ENCODE data around the gene VCPKMT.

GRCh38 chr14:50116966-50117365 lies 594 bp upstream of the VCPKMT start:
- no peak for TF ChIP-seq CTCF (IDR thresholded peaks at IDR 0.05)
- TF ChIP-seq POLR2A (IDR thresholded peaks at IDR 0.05): no peak
- no peak for TF ChIP-seq EP300 (IDR thresholded peaks at IDR 0.05)

Measured in suprapubic skin (tissue), 3 donors.